ENCODE data around the gene FAM135A. TPM values are rescaled to one million over a fixed set of nuclear protein-coding genes. Genes with fewer than 3 reads are reported as not detected.

The FAM135A gene
- total and polyA plus RNA-seq, 2 of the 8 experiments (the other 6 are each of a cell fraction or from before 2014, with no cell fraction given): 17.4 to 35.7 TPM

DNA sequence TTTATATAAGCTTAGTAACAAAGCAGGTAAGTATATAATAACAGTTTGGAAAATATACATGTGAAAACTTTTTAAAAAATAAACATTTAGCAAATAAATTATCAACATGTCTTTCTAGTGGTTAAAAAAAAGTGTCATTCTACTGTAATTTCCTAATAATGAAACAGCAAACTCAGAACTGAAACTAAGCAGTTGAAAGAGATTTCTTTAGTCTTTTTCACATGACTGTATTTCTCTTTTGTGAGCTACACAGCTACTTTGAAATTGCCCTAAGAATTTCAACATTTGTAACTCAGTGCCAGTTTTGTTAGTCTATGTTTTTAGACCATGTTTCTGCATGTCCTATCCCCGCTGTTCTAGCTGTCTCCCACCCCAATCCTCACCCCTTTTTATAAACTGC is 125.1 kb downstream of the FAM135A start:
- CTCF ChIA-PET (ENCODE audit: partially characterized antibody): interaction anchor here (2.0 kb wide), 1 partner anchor 229 kb away, joined by 6 read pairs; no protein-coding TSS in a partner anchor
- Histone ChIP-seq H3K79me2 (ENCODE audit: control insufficient read depth in 1 of 2, insufficient read depth in 2 of 2, low read length in 2 of 2) (no peaks in the 10 kb centered on the region), H2BK5ac (ENCODE audit: low read depth, low read length) (no peak overlapping the region), H2BK120ac (replicated peaks; ENCODE audit: low read depth, low read length) (no peak overlapping the region), H3K79me1 (ENCODE audit: low read depth, low read length) (no peaks in the 10 kb centered on the region), H4K20me1 (replicated peaks in 1 of 2; ENCODE audit: control insufficient read depth in 1 of 2, insufficient read depth in 2 of 2, low read length in 2 of 2) (no peaks in the 10 kb centered on the region), H3K27me3 (replicated peaks in 1 of 4; ENCODE audit: control insufficient read depth in 3 of 4, extremely low read depth in 1 of 4, insufficient read depth in 3 of 4, low read length in 3 of 4) (no peaks in the 10 kb centered on the region), H2BK15ac (ENCODE audit: low read length) (no peak overlapping the region), H3K4me2 (ENCODE audit: insufficient read depth in 1 of 2, low read depth in 2 of 2, low read length in 2 of 2) (no peak overlapping the region), H3K9me3 (ENCODE audit: insufficient read depth in 2 of 2, low read depth in 1 of 2, low read length in 1 of 2) (no peaks in the 10 kb centered on the region), H3K14ac (ENCODE audit: insufficient read length) (no peak overlapping the region), H3K23ac (ENCODE audit: insufficient read length) (no peak overlapping the region), H3K9ac (replicated peaks in 1 of 4; ENCODE audit: extremely low read depth in 1 of 4, low read depth in 3 of 4, low read length in 3 of 4) (no peak overlapping the region), H3K4me3 (ENCODE audit: extremely low read depth in 1 of 4, insufficient read depth in 2 of 4, low read depth in 3 of 4, low read length in 4 of 4) (no peak overlapping the region), H3K23me2 (ENCODE audit: low read depth, low read length) (no peaks in the 10 kb centered on the region), H2BK12ac (ENCODE audit: low read depth, low read length) (no peak overlapping the region), H3K18ac (ENCODE audit: extremely low read depth, low read length) (no peak overlapping the region), H3K4ac (replicated peaks; ENCODE audit: insufficient read length, low read depth, low read length) (no peak overlapping the region), H2BK20ac (ENCODE audit: low read length) (no peak overlapping the region), H3K36me3 (ENCODE audit: control insufficient read depth in 2 of 4, insufficient read depth in 4 of 4, low read length in 3 of 4) (peaks cover 0 to 23% (median 3%) of the 10 kb centered on the region in 4 experiments; a peak in 4 of 8 replicates), H2AFZ (ENCODE audit: low read length) (no peak overlapping the region), H4K8ac (ENCODE audit: extremely low read depth, insufficient read depth, low read length) (no peak overlapping the region), H3K27ac (ENCODE audit: low read depth, low read length) (no peak overlapping the region), H3K4me1 (replicated peaks in 1 of 4; ENCODE audit: control insufficient read depth in 3 of 4, insufficient read depth in 4 of 4, low read length in 3 of 4) (no peaks in the 10 kb centered on the region), H3K56ac (replicated peaks; ENCODE audit: insufficient read length, low read depth, low read length) (no peak overlapping the region), H4K91ac (replicated peaks; ENCODE audit: insufficient read length, low read length) (no peak overlapping the region), H4K5ac (ENCODE audit: insufficient read length, low read depth, low read length) (no peak overlapping the region), H2AK5ac (ENCODE audit: low read depth, low read length) (no peak overlapping the region)
- no peak for TF ChIP-seq NRF1 (IDR thresholded peaks at IDR 0.05; ENCODE audit: low read depth, low read length)
- no peak for TF ChIP-seq PHF8 (conservative IDR thresholded peaks at IDR 0.05; ENCODE audit: low read depth, low read length)
- TF ChIP-seq CREB1 (IDR thresholded peaks at IDR 0.05): no peak
- TF ChIP-seq RAD21 (IDR thresholded peaks at IDR 0.05 in 1 of 2, conservative IDR thresholded peaks at IDR 0.05 in 1 of 2; ENCODE audit: low read depth in 2 of 2, low read length in 2 of 2): no peak
- TF ChIP-seq CTBP2 (IDR thresholded peaks at IDR 0.05; ENCODE audit: borderline replicate concordance, insufficient read depth, insufficient read length, low read length): no peak
- TF ChIP-seq KDM1A (IDR thresholded peaks at IDR 0.05; ENCODE audit: borderline replicate concordance, low read length): no peak
- no peak for TF ChIP-seq TBP (IDR thresholded peaks at IDR 0.05; ENCODE audit: low read depth, low read length)
- TF ChIP-seq BACH1 (IDR thresholded peaks at IDR 0.05; ENCODE audit: low read length): no peak
- TF ChIP-seq GABPA (IDR thresholded peaks at IDR 0.05; ENCODE audit: borderline replicate concordance, insufficient read depth, low read length): no peak
- TF ChIP-seq BRCA1 (IDR thresholded peaks at IDR 0.05; ENCODE audit: low read depth, low read length): no peak
- no peak for TF ChIP-seq RFX5 (IDR thresholded peaks at IDR 0.05; ENCODE audit: borderline replicate concordance, low read depth, low read length)
- no peak for TF ChIP-seq SUZ12 (IDR thresholded peaks at IDR 0.05; ENCODE audit: low read length)
- 84% methylated on average over 1 of the region's 1 CpG; no CpG with 5 or more reads in 1 of the 2 experiments for WGBS, 2 experiments (ENCODE audit: extremely low coverage in 1 of 2, insufficient coverage in 1 of 2, insufficient read length in 1 of 2, insufficient replicate concordance in 2 of 2, low coverage in 1 of 2, low lambda C conversion rate in 2 of 2, missing lambda C conversion rate in 1 of 2)
- FAIRE-seq: no peak
- no peak for DNase-seq (ENCODE audit: low read depth in 1 of 2, low spot score in 2 of 2)
- POLR2A ChIA-PET (ENCODE audit: partially characterized antibody): no interaction called here

All from H1 (cell line).